ENCODE data around the gene MYT1. TPM values are rescaled to one million over a fixed set of nuclear protein-coding genes. Genes with fewer than 3 reads are reported as not detected.

The MYT1 gene
- total and polyA plus RNA-seq, 4 donors, result under 0.01 to 6.5 (median 0.08) TPM

GRCh38 chr20:64237316-64237715, 73.1 kb downstream of the MYT1 start:
- Histone ChIP-seq H3K9me3 (ENCODE audit: control insufficient read depth in 4 of 4, low read length in 3 of 4) (no peaks in the 10 kb centered on the region), H3K27me3 (ENCODE audit: control insufficient read depth in 4 of 4, insufficient read depth in 4 of 4, low read length in 3 of 4) (no peaks in the 10 kb centered on the region), H3K36me3 (ENCODE audit: control insufficient read depth in 4 of 4, insufficient read depth in 3 of 4, low read depth in 1 of 4, low read length in 3 of 4) (no peaks in the 10 kb centered on the region), H3K27ac (ENCODE audit: low read depth in 1 of 2, low read length in 2 of 2) (peak overlapping the region; percentile 60 to 91), H3K9ac (ENCODE audit: low read depth in 1 of 2, low read length in 2 of 2) (no peak overlapping the region), H3K4me1 (ENCODE audit: control insufficient read depth in 4 of 4, insufficient read depth in 4 of 4, low read length in 3 of 4) (peaks cover 27 to 49% (median 39%) of the 10 kb centered on the region in 4 donors), H3K4me3 (ENCODE audit: low read depth in 1 of 3, low read length in 3 of 3) (no peak overlapping the region)
- no peak for TF ChIP-seq SP1 (IDR thresholded peaks at IDR 0.05)
- TF ChIP-seq REST (IDR thresholded peaks at IDR 0.05), result no peak
- no peak for TF ChIP-seq RAD21 (IDR thresholded peaks at IDR 0.05)
- TF ChIP-seq FOXA1 (IDR thresholded peaks at IDR 0.05), result no peak
- no peak for TF ChIP-seq EGR1 (IDR thresholded peaks at IDR 0.05; ENCODE audit: low read depth in 2 of 2)
- TF ChIP-seq NR2F2 (IDR thresholded peaks at IDR 0.05), result no peak
- TF ChIP-seq HNF4G (IDR thresholded peaks at IDR 0.05), result no peak
- no peak for TF ChIP-seq RXRA (IDR thresholded peaks at IDR 0.05)
- no peak for TF ChIP-seq GABPA (IDR thresholded peaks at IDR 0.05 in 1 of 2, conservative IDR thresholded peaks at IDR 0.05 in 1 of 2)
- no peak for TF ChIP-seq JUND (IDR thresholded peaks at IDR 0.05)
- no peak for TF ChIP-seq HNF4A (conservative IDR thresholded peaks at IDR 0.05)
- no peak for TF ChIP-seq FOXA2 (IDR thresholded peaks at IDR 0.05)
- TF ChIP-seq, protein P1, sequence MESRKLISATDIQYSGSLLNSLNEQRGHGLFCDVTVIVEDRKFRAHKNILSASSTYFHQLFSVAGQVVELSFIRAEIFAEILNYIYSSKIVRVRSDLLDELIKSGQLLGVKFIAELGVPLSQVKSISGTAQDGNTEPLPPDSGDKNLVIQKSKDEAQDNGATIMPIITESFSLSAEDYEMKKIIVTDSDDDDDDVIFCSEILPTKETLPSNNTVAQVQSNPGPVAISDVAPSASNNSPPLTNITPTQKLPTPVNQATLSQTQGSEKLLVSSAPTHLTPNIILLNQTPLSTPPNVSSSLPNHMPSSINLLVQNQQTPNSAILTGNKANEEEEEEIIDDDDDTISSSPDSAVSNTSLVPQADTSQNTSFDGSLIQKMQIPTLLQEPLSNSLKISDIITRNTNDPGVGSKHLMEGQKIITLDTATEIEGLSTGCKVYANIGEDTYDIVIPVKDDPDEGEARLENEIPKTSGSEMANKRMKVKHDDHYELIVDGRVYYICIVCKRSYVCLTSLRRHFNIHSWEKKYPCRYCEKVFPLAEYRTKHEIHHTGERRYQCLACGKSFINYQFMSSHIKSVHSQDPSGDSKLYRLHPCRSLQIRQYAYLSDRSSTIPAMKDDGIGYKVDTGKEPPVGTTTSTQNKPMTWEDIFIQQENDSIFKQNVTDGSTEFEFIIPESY (IDR thresholded peaks at IDR 0.05), result no peak
- TF ChIP-seq TAF1 (conservative IDR thresholded peaks at IDR 0.05), result no peak
- TF ChIP-seq, protein P2, sequence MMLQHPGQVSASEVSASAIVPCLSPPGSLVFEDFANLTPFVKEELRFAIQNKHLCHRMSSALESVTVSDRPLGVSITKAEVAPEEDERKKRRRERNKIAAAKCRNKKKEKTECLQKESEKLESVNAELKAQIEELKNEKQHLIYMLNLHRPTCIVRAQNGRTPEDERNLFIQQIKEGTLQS (IDR thresholded peaks at IDR 0.05), result no peak
- WGBS, result 94% methylated on average over 17 of the region's 17 CpGs
- DNase-seq (ENCODE audit: low spot score), result no peak

DNA sequence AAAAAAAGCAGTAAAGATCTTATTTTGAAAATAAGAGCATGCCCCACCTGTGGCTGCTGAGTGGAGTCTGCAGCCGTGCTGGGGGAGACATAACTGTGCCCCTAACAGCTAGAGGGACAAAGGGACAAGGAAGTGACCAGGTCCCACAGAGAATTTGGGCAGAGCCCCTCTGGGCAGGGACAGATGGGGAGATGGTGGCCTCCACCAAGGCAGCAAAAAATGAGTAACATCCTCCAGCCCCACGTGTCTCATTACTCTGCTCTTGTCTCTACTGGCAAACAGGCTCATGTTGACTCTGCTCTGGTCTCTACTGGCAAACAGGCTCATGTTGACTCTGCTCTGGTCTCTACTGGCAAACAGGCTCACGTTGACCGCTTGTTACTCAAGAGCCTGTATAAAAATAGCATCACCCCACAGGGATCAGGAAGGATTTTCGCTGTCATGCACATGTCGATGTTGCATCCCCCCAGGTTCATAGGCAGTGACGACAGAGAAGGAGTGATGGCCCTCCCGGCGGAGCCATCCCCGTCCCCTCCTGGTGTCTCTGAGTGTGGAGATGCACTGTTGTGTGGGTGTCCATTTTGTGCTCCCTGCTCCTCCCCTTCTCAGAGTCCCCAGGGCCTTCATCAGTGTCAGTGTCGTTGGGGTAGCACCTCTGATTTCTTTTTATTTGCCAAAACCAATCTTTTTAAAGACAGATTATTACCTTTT, 74.0 kb downstream of the MYT1 start:
- H3K36me3 ChIP-seq (ENCODE audit: control insufficient read depth in 4 of 4, insufficient read depth in 3 of 4, low read depth in 1 of 4, low read length in 3 of 4), result no peaks in the 10 kb centered on the region
- WGBS, result 51% methylated on average over 11 of the region's 11 CpGs
- no peak for DNase-seq (ENCODE audit: low spot score)
- H3K4me3 ChIP-seq (ENCODE audit: low read depth in 1 of 3, low read length in 3 of 3), result no peak overlapping the region
- H3K9me3 ChIP-seq (ENCODE audit: control insufficient read depth in 4 of 4, low read length in 3 of 4), result no peaks in the 10 kb centered on the region
- H3K27ac ChIP-seq (ENCODE audit: low read depth in 1 of 2, low read length in 2 of 2), result peak overlapping the region; percentile 77 to 91
- H3K4me1 ChIP-seq (ENCODE audit: control insufficient read depth in 4 of 4, insufficient read depth in 4 of 4, low read length in 3 of 4), result peaks cover 26 to 55% (median 44%) of the 10 kb centered on the region in 4 donors
- no peak overlapping the region for H3K9ac ChIP-seq (ENCODE audit: low read depth in 1 of 2, low read length in 2 of 2)
- no peaks in the 10 kb centered on the region for H3K27me3 ChIP-seq (ENCODE audit: control insufficient read depth in 4 of 4, insufficient read depth in 4 of 4, low read length in 3 of 4)
- no peak for TF ChIP-seq HNF4G (IDR thresholded peaks at IDR 0.05)
- peak in 1 of 2 donors; percentile 52 for TF ChIP-seq JUND (IDR thresholded peaks at IDR 0.05)
- peak; percentile 72 for TF ChIP-seq REST (IDR thresholded peaks at IDR 0.05)
- TF ChIP-seq, protein P2 (IDR thresholded peaks at IDR 0.05), result peak; percentile 17
- TF ChIP-seq SP1 (IDR thresholded peaks at IDR 0.05), result peak; percentile 87
- TF ChIP-seq MAX (IDR thresholded peaks at IDR 0.05), result peak; percentile 88
- TF ChIP-seq FOXA1 (IDR thresholded peaks at IDR 0.05), result peak; percentile 99
- TF ChIP-seq, protein P1 (IDR thresholded peaks at IDR 0.05), result peak; percentile 50
- peak in 1 of 2 donors; percentile 30 for TF ChIP-seq RAD21 (IDR thresholded peaks at IDR 0.05)
- TF ChIP-seq EGR1 (IDR thresholded peaks at IDR 0.05; ENCODE audit: low read depth in 2 of 2), result no peak
- TF ChIP-seq FOXA2 (IDR thresholded peaks at IDR 0.05), result peak; percentile 100
- TF ChIP-seq GABPA (IDR thresholded peaks at IDR 0.05 in 1 of 2, conservative IDR thresholded peaks at IDR 0.05 in 1 of 2), result peak in 1 of 2 donors; percentile 12
- TF ChIP-seq TAF1 (conservative IDR thresholded peaks at IDR 0.05), result no peak
- peak; percentile 71 to 85 for TF ChIP-seq HNF4A (conservative IDR thresholded peaks at IDR 0.05)
- no peak for TF ChIP-seq NR2F2 (IDR thresholded peaks at IDR 0.05)
